SH-SY5Y (cell line): ENCODE data around the gene HBG1.

ENCODE experiments used
- GATA2 ChIP-seq: IDR thresholded peaks from 2 replicates; pipeline ENCODE4 v1.6.1; 2011; ENCODE audit warnings: mild to moderate bottlenecking, low read depth, low read length
- GATA3 ChIP-seq: IDR thresholded peaks from 2 replicates; pipeline ENCODE4 v1.6.1; 2011; ENCODE audit warnings: low read depth, mild to moderate bottlenecking, low read length, moderate library complexity

DNA sequence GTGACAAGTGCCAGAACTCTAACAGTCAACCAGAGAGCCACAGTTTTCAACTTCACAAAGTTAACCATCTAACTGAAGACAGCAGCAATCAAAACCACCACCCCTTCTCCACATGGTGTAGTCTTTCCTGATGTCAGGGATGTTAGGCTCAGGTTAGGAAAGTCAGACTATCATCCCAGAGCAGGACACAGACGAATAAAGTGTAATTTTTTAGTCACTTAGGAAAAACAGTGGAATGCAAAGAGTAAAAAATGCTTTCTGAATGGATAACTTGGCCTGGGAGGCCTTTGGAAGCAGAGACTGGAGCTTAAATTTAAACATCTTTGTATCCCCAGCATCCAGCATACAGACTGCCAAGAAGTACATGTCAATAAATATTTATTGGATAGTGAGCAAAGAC lies 36.7 kb upstream of the HBG1 start:
- TF ChIP-seq GATA3 (no peak), GATA2 (no peak)
